MM.1S (cell line): Measurements from ENCODE around the gene CHMP1A.
A peak's percentile ranks its signal among the peaks of the same experiment; 100 is the strongest.

Experiments used
- DNase-seq: peaks from one replicate; pipeline ENCODE4 v3.0.0-alpha.2; 2015
- H2AFZ ChIP-seq: fragments of 300-600 bp; sonication (generic); 2 replicates; pipeline ENCODE4 v1.6.0; 2016; ENCODE audit warnings: antibody characterized with exemption, low read length
- H3F3A ChIP-seq: fragments of 300-600 bp; sonication (generic); 2 replicates; pipeline ENCODE4 v1.6.1; 2016; ENCODE audit warnings: mild to moderate bottlenecking, antibody characterized with exemption, low read length, moderate library complexity, mixed read lengths; ENCODE audit not compliant: insufficient read depth
- H3K27ac ChIP-seq: fragments of 300-600 bp; sonication (generic); 2 replicates; pipeline ENCODE4 v1.5.1; 2016; ENCODE audit warnings: mild to moderate bottlenecking, low read length
- H3K27me3 ChIP-seq: fragments of 300-600 bp; sonication (generic); replicated peaks from 2 replicates; pipeline ENCODE4 v1.6.0; 2016; ENCODE audit warnings: low read length; ENCODE audit not compliant: insufficient read depth
- H3K36me3 ChIP-seq: fragments of 300-600 bp; sonication (generic); replicated peaks from 2 replicates; pipeline ENCODE4 v1.6.1; 2016; ENCODE audit warnings: mild to moderate bottlenecking, low read length, mixed read lengths; ENCODE audit not compliant: insufficient read depth
- H3K4me1 ChIP-seq: fragments of 300-600 bp; sonication (generic); 2 replicates; pipeline ENCODE4 v1.6.1; 2016; ENCODE audit warnings: low read length, mixed read lengths
- H3K4me2 ChIP-seq: fragments of 300-600 bp; sonication (generic); 2 replicates; pipeline ENCODE4 v1.6.0; 2016; ENCODE audit warnings: low read depth, low read length
- H3K4me3 ChIP-seq: fragments of 300-600 bp; sonication (generic); 2 replicates; pipeline ENCODE4 v1.5.1; 2016; ENCODE audit warnings: low read length, mixed read lengths
- H3K79me2 ChIP-seq: fragments of 300-600 bp; sonication (generic); 2 replicates; pipeline ENCODE4 v1.6.1; 2016; ENCODE audit warnings: mixed run types, low read length, mixed read lengths
- H3K9ac ChIP-seq: fragments of 300-600 bp; sonication (generic); 2 replicates; pipeline ENCODE4 v1.6.1; 2016; ENCODE audit warnings: low read length, mixed read lengths
- H3K9me2 ChIP-seq: fragments of 300-600 bp; sonication (generic); replicated peaks from 2 replicates; pipeline ENCODE4 v1.6.1; 2016; ENCODE audit warnings: mild to moderate bottlenecking, low read length, mixed read lengths; ENCODE audit not compliant: insufficient read depth
- H3K9me3 ChIP-seq: fragments of 300-600 bp; sonication (generic); replicated peaks from 2 replicates; pipeline ENCODE4 v1.6.1; 2016; ENCODE audit warnings: mild to moderate bottlenecking, low read length, mixed read lengths; ENCODE audit not compliant: insufficient read depth
- H4K20me1 ChIP-seq: fragments of 300-600 bp; sonication (generic); 2 replicates; pipeline ENCODE4 v1.6.1; 2016; ENCODE audit warnings: mild to moderate bottlenecking, low read length, moderate library complexity, mixed read lengths; ENCODE audit not compliant: insufficient read depth
- EZH2 ChIP-seq: fragments of 300-600 bp; sonication (generic); optimal IDR thresholded peaks from 2 replicates; pipeline ENCODE3; 2017; ENCODE audit warnings: low read depth, mild to moderate bottlenecking, antibody characterized with exemption, low read length, mixed read lengths
- EZH2phosphoT487 ChIP-seq: fragments of 300-600 bp; sonication (generic); IDR thresholded peaks from 2 replicates; pipeline ENCODE4 v1.6.1; 2018; ENCODE audit warnings: antibody characterized with exemption, low read length
- TF ChIP-seq, protein P1 (sequence below): fragments of 300-600 bp; sonication (generic); IDR thresholded peaks from 2 replicates; pipeline ENCODE4 v1.5.1; 2016; ENCODE audit warnings: antibody characterized with exemption, low read length, mixed read lengths

CHMP1A gene

DNA sequence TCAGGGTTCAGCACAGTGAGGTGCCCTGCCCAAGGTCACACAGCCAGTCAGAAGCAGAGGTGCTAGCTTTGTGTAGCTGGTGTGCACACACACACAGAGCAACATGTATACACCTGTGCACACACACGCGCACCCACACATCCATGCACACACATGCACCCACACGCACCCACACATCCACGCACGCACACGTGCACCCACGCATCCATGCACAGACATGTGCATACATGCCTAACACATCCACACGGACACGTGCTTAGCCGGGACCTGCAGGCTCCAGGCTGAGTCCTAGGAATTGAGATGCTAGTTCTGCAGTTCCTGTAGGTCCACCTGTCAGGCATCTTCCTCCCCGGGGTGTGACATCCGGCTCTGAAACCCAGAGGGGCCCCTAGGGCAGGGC lies 57.1 kb downstream of the CHMP1A start:
- Histone ChIP-seq H3K4me3 (no peak overlapping the region), H3K79me2 (no peaks in the 10 kb centered on the region), H3F3A (no peaks in the 10 kb centered on the region), H3K4me1 (no peaks in the 10 kb centered on the region), H3K9ac (no peak overlapping the region), H3K9me3 (no peaks in the 10 kb centered on the region), H3K36me3 (no peaks in the 10 kb centered on the region), H3K9me2 (no peaks in the 10 kb centered on the region), H3K4me2 (no peak overlapping the region), H3K27me3 (no peaks in the 10 kb centered on the region), H3K27ac (no peak overlapping the region), H2AFZ (no peak overlapping the region), H4K20me1 (no peaks in the 10 kb centered on the region)
- no peak for DNase-seq
- no peak for TF ChIP-seq EZH2
- TF ChIP-seq EZH2phosphoT487 = no peak
- TF ChIP-seq, protein P1, sequence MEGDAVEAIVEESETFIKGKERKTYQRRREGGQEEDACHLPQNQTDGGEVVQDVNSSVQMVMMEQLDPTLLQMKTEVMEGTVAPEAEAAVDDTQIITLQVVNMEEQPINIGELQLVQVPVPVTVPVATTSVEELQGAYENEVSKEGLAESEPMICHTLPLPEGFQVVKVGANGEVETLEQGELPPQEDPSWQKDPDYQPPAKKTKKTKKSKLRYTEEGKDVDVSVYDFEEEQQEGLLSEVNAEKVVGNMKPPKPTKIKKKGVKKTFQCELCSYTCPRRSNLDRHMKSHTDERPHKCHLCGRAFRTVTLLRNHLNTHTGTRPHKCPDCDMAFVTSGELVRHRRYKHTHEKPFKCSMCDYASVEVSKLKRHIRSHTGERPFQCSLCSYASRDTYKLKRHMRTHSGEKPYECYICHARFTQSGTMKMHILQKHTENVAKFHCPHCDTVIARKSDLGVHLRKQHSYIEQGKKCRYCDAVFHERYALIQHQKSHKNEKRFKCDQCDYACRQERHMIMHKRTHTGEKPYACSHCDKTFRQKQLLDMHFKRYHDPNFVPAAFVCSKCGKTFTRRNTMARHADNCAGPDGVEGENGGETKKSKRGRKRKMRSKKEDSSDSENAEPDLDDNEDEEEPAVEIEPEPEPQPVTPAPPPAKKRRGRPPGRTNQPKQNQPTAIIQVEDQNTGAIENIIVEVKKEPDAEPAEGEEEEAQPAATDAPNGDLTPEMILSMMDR = no peak

DNA sequence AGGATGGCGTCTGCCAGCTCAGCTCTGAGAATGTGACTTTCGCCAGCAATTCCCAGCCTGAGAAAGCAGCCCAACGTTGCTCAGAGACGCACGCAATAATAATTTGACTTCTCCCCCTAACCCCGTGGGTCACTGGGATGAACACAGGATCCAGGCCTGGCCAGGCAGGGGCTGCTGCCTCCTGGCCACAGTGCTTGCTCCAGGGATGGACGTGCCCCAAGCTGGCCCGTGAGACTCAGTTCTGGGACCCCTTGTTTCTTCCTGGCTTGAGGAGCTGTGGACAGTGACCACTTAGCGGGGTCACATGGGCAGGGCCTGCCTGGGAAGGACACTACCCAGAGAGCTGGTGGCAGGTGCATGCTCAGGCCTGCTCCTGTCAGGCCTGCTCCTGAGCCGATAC lies 57.6 kb downstream of the CHMP1A start:
- no peaks in the 10 kb centered on the region for H3K9me3 ChIP-seq
- H3K9me2 ChIP-seq = no peaks in the 10 kb centered on the region
- H3K36me3 ChIP-seq = no peaks in the 10 kb centered on the region
- H3K4me2 ChIP-seq = no peak overlapping the region
- H3K4me3 ChIP-seq = no peak overlapping the region
- no peak overlapping the region for H3K27ac ChIP-seq
- no peaks in the 10 kb centered on the region for H4K20me1 ChIP-seq
- no peaks in the 10 kb centered on the region for H3K79me2 ChIP-seq
- no peak for DNase-seq
- H3K27me3 ChIP-seq = no peaks in the 10 kb centered on the region
- H3K9ac ChIP-seq = no peak overlapping the region
- TF ChIP-seq EZH2phosphoT487 = no peak
- TF ChIP-seq, protein P1 = no peak
- no peak for TF ChIP-seq EZH2
- no peaks in the 10 kb centered on the region for H3K4me1 ChIP-seq
- no peak overlapping the region for H2AFZ ChIP-seq
- no peaks in the 10 kb centered on the region for H3F3A ChIP-seq

DNA sequence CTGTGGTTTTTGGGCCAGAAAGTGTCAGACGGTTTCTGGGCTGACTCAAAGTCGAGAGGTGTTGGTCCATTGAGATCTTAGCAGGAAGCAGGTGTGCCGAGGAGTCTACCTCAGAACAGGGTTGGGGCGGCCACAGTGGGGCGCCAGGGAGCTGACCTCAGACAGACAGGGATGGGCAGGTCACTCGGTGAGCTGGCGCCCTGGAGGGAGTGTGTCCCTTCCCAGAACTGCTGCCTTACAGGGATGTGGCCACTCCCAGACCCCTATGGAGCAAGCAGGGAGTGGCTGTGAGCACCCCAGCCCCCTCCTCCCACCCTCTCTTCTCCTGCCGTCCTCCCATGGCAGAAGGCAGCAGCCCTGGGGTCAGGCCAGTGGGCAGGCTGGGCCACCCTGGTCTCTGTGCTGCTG lies 58.1 kb downstream of the CHMP1A start:
- TF ChIP-seq EZH2phosphoT487 = no peak
- TF ChIP-seq, protein P1 = peak; percentile 29
- no peak for TF ChIP-seq EZH2

More for the DNA sequence above, 58.1 kb downstream of the CHMP1A start:
- Histone ChIP-seq H3K9me3 (no peaks in the 10 kb centered on the region), H2AFZ (no peak overlapping the region), H3K4me2 (no peak overlapping the region), H3K36me3 (no peaks in the 10 kb centered on the region), H3K27me3 (no peaks in the 10 kb centered on the region), H3K27ac (no peak overlapping the region), H3K4me3 (no peak overlapping the region), H3K4me1 (no peaks in the 10 kb centered on the region), H3K79me2 (no peaks in the 10 kb centered on the region), H4K20me1 (no peaks in the 10 kb centered on the region), H3K9me2 (no peaks in the 10 kb centered on the region), H3F3A (no peaks in the 10 kb centered on the region), H3K9ac (no peak overlapping the region)
- DNase-seq = peak; percentile 44
